WI38 (cell line): Measurements from ENCODE around the gene GUSB.

Experiments used
- H3K4me3 ChIP-seq: 2 replicates; pipeline ENCODE4 v1.5.1; 2011; ENCODE audit warnings: low read depth, mild to moderate bottlenecking, control low read depth, low read length
- CTCF ChIP-seq: IDR thresholded peaks from 2 replicates; pipeline ENCODE4 v1.5.1; 2012; ENCODE audit warnings: low read depth, mild to moderate bottlenecking, control low read depth, low read length

Gene GUSB

GRCh38 chr7:65912237-65912636, 69.8 kb downstream of the GUSB start:
- H3K4me3 ChIP-seq = no peak overlapping the region
- no peak for TF ChIP-seq CTCF
